H1 (cell line): ENCODE measurements around the gene RERE. TPM values are rescaled to one million over a fixed set of nuclear protein-coding genes. Genes with fewer than 3 reads are reported as not detected.

Experiments used
- EGR1 ChIP-seq: IDR thresholded peaks from 2 replicates; pipeline ENCODE4 v1.6.1; 2011; ENCODE audit warnings: low read depth, low read length, borderline replicate concordance
- PHF8 ChIP-seq: fragments of 200-600 bp; sonication (generic); conservative IDR thresholded peaks from 2 replicates; pipeline ENCODE4 v1.7.1; 2012; ENCODE audit warnings: low read depth, mild to moderate bottlenecking, inconsistent platforms, low read length, moderate library complexity
- polyA plus RNA-seq, 7 experiments: library from polyadenylated mRNA; depleted of rRNA in 3 of 7; stranded (reverse) in 5 of 7; unstranded in 2 of 7; fragments of >200 nt in 5 of 7; fragments of 200-250 nt in 2 of 7; gene quantifications; 1 replicate in 5 of 7; 2 replicates in 1 of 7; 4 replicates in 1 of 7; pipeline versions ENCODE4 v1.2.1 to v1.2.3, GENCODE V29; 2011 to 2013; ENCODE audit warnings: missing spikeins in 2 of 7, mixed read lengths in 2 of 7
- total RNA-seq: library from RNA; stranded (reverse); fragmentation: NEBNext Ultra II Directional; extraction: Animal tissue kit (Norgen Biotek cat#: 25700); gene quantifications from 2 replicates; pipeline ENCODE4 v1.2.1, GENCODE V29; 2021

Gene RERE
- total and polyA plus RNA-seq, 2 of the 8 experiments (the other 6 are each of a cell fraction or from before 2014, with no cell fraction given), result 15.3 to 142 TPM

DNA sequence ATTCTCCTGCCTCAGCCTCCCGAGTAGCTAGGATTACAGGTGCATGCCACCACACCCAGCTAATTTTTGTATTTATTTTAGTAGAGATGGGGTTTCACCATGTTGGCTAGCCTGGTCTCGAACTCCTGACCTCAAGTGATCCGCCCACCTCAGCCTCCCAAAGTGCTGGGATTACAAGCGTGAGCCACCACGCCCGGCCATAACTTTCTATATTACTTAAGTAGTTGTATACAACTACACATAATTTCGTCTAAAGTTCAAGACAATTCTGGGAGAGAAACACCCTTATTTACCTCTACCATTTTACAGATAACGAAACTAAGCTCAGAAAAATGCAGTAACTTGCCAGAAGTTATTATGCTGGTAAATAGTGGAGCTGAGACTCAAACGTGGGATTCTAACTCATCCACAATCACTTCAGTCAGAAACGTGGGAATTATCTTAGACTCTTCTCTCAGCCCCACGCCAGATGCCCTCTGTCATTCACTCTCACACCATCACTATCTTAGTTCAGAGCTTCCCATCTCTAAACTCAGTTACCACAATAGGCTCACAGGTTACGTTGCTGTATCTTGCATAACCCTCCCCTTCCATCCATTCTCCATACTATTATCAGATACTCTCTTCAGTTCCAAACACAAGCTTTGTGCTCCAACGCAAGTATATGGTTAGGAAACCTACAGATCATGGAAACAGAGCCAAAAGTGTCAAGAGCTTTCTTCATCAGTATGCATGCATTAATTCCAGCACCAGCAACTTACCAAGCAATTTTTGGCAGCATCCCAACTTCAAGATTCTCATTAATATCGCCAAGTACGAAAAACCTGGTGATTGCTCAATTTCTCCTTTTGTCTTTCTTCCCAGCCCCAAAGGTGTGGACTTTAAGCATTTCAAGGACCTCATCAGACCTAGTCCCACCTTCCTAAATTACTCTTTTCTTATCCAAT is 69.3 kb downstream of the RERE start (continued):
- TF ChIP-seq PHF8 (no peak), EGR1 (no peak)
- TF ChIP-seq, all 59 proteins: peak for 0
